ENCODE measurements around the gene LPGAT1. TPM values are rescaled to one million over a fixed set of nuclear protein-coding genes. Genes with fewer than 3 reads are reported as not detected.
A peak's percentile ranks its signal among the peaks of the same experiment; 100 is the strongest.

The LPGAT1 gene
- total and polyA plus RNA-seq, 2 donors (not counting 3 experiments of a cell fraction or from before 2014, with no cell fraction given): 6.1 to 46.0 TPM

- TF ChIP-seq GATA2 (IDR thresholded peaks at IDR 0.05; ENCODE audit: insufficient read depth, insufficient read length, low read depth, low read length): no peak
- TF ChIP-seq MYC (IDR thresholded peaks at IDR 0.05; ENCODE audit: low read depth, low read length): no peak
- no peak for TF ChIP-seq POLR2A (IDR thresholded peaks at IDR 0.05; ENCODE audit: low read depth, low read length)
- no peak for TF ChIP-seq CTCF (IDR thresholded peaks at IDR 0.05; ENCODE audit: extremely low read depth in 1 of 2, insufficient read depth in 1 of 2, low read depth in 1 of 2, low read length in 2 of 2)
- no peak for TF ChIP-seq EZH2 (IDR thresholded peaks at IDR 0.05; ENCODE audit: borderline replicate concordance, low read depth, low read length, severe bottlenecking)
- no peak for TF ChIP-seq JUN (IDR thresholded peaks at IDR 0.05; ENCODE audit: borderline replicate concordance, insufficient read depth, insufficient read length, low read depth)
- no peak for TF ChIP-seq POLR2AphosphoS5 (IDR thresholded peaks at IDR 0.05; ENCODE audit: insufficient read depth, low read depth, low read length)
- no peak for TF ChIP-seq MAX (IDR thresholded peaks at IDR 0.05; ENCODE audit: insufficient read depth, insufficient read length)
- no peak for TF ChIP-seq FOS (IDR thresholded peaks at IDR 0.05; ENCODE audit: borderline replicate concordance, insufficient read depth, low read length)
- no peaks in the 10 kb centered on the region for H3K36me3 ChIP-seq (ENCODE audit: control insufficient read depth in 2 of 2, extremely low read depth in 1 of 2, insufficient read depth in 2 of 2, low read length in 2 of 2)
- no peaks in the 10 kb centered on the region for H3K9me1 ChIP-seq (replicated peaks; ENCODE audit: control insufficient read depth, extremely low read depth, insufficient read depth, low read length)
- BruUV-seq (replicated peaks): no TSS peak
- H3K9ac ChIP-seq (replicated peaks; ENCODE audit: extremely low read depth, insufficient read depth, low read length): no peak overlapping the region
- no peaks in the 10 kb centered on the region for H4K20me1 ChIP-seq (replicated peaks; ENCODE audit: control insufficient read depth, extremely low read depth, insufficient read depth, low read length)
- H3K27ac ChIP-seq (ENCODE audit: insufficient read depth, low read depth, low read length): no peak overlapping the region
- H3K79me2 ChIP-seq (ENCODE audit: control insufficient read depth, insufficient read depth, low read length): no peaks in the 10 kb centered on the region
- intact Hi-C loops (cut with micrococcal nuclease): no loop called here
- H3K4me1 ChIP-seq (ENCODE audit: control insufficient read depth, extremely low read depth, insufficient read depth, low read length): peaks cover 4% of the 10 kb centered on the region
- no peak overlapping the region for H3K4me2 ChIP-seq (ENCODE audit: insufficient read depth, low read length)
- no peak for FAIRE-seq
- dilution Hi-C loops (cut with MboI; ENCODE audit: extremely low pct_ligation_motif_present, low sequenced_read_pairs): no loop called here
- no peaks in the 10 kb centered on the region for H3K9me3 ChIP-seq (replicated peaks; ENCODE audit: control insufficient read depth, insufficient read depth, low read length)
- H3K4me3 ChIP-seq (replicated peaks in 1 of 3; ENCODE audit: insufficient read depth in 1 of 3, low read depth in 1 of 3, low read length in 3 of 3): no peak overlapping the region
- DNase-seq (ENCODE audit: low read depth, low spot score): peak; percentile 29
- H3K27me3 ChIP-seq (ENCODE audit: control insufficient read depth in 2 of 2, insufficient read depth in 2 of 2, low read length in 2 of 2): peaks cover 0 to 3% of the 10 kb centered on the region in 2 experiments
- ChIA-PET POLR2A (no interaction called here), CTCF (interaction anchor here (1.5 kb wide), 1 partner anchor 32 kb away, joined by 3 read pairs; no protein-coding TSS in a partner anchor)
- H2AFZ ChIP-seq (ENCODE audit: low read depth, low read length): no peak overlapping the region
These were observed 95.8 kb downstream of the LPGAT1 start for GRCh38 chr1:211734791-211735190.
